H1 (cell line): ENCODE data around the gene TFF1. TPM values are rescaled to one million over a fixed set of nuclear protein-coding genes. Genes with fewer than 3 reads are reported as not detected.

ENCODE experiments used
- ATF3 ChIP-seq: IDR thresholded peaks from 2 replicates; pipeline ENCODE4 v1.6.1; 2011; ENCODE audit warnings: low read depth, mild to moderate bottlenecking, low read length; ENCODE audit not compliant: insufficient read depth
- BACH1 ChIP-seq: IDR thresholded peaks from 2 replicates; pipeline ENCODE4 v1.6.1; 2012; ENCODE audit warnings: low read length, improper control_type of control experiment
- BRCA1 ChIP-seq: IDR thresholded peaks from 2 replicates; pipeline ENCODE4 v1.6.1; 2012; ENCODE audit warnings: low read depth, low read length, improper control_type of control experiment
- CHD1 ChIP-seq: IDR thresholded peaks from 2 replicates; pipeline ENCODE4 v1.6.1; 2012; ENCODE audit warnings: low read depth, low read length, improper control_type of control experiment
- CREB1 ChIP-seq: IDR thresholded peaks from 2 replicates; pipeline ENCODE4 v1.6.1; 2012; ENCODE audit warnings: inconsistent platforms
- CTCF ChIP-seq, 3 experiments: IDR thresholded peaks; 1 replicate in 2 of 3; 2 replicates in 1 of 3; pipeline versions ENCODE4 v1.5.1 to v1.6.1; 2011; ENCODE audit warnings: low read length in 3 of 3, mild to moderate bottlenecking in 3 of 3, inconsistent platforms in 2 of 3, low read depth in 1 of 3, moderate library complexity in 1 of 3; ENCODE audit not compliant: insufficient read depth in 1 of 3; ENCODE audit errors: control extremely low read depth in 1 of 3
- EGR1 ChIP-seq: IDR thresholded peaks from 2 replicates; pipeline ENCODE4 v1.6.1; 2011; ENCODE audit warnings: low read depth, low read length, borderline replicate concordance
- EP300 ChIP-seq, 2 experiments: IDR thresholded peaks; 1 replicate in 1 of 2; 2 replicates in 1 of 2; pipeline ENCODE4 v1.6.1; 2011 to 2012; ENCODE audit warnings: low read depth in 2 of 2, low read length in 2 of 2, mild to moderate bottlenecking in 2 of 2, borderline replicate concordance in 1 of 2, inconsistent platforms in 1 of 2, moderate library complexity in 1 of 2
- GABPA ChIP-seq: IDR thresholded peaks from 2 replicates; pipeline ENCODE4 v1.6.1; 2011; ENCODE audit warnings: mild to moderate bottlenecking, low read length, moderate library complexity, borderline replicate concordance; ENCODE audit not compliant: insufficient read depth
- PHF8 ChIP-seq: fragments of 200-600 bp; sonication (generic); conservative IDR thresholded peaks from 2 replicates; pipeline ENCODE4 v1.7.1; 2012; ENCODE audit warnings: low read depth, mild to moderate bottlenecking, inconsistent platforms, low read length, moderate library complexity
- RXRA ChIP-seq: IDR thresholded peaks from 2 replicates; pipeline ENCODE4 v1.6.1; 2011; ENCODE audit warnings: low read depth, mild to moderate bottlenecking, low read length, moderate library complexity; ENCODE audit not compliant: insufficient read depth
- SAP30 ChIP-seq: fragments of 300-600 bp; sonication (generic); IDR thresholded peaks from 2 replicates; pipeline ENCODE4 v1.7.1; 2012; ENCODE audit warnings: low read length, moderate library complexity, mild to moderate bottlenecking, inconsistent platforms; ENCODE audit not compliant: insufficient read depth, insufficient replicate concordance
- SIN3A ChIP-seq, 2 experiments: IDR thresholded peaks in 1 of 2; conservative IDR thresholded peaks in 1 of 2; 2 replicates each; pipeline ENCODE4 v1.6.1; 2011 to 2012; ENCODE audit warnings: low read length in 2 of 2, improper control_type of control experiment in 1 of 2, low read depth in 1 of 2, mild to moderate bottlenecking in 1 of 2
- TAF1 ChIP-seq: IDR thresholded peaks from 2 replicates; pipeline ENCODE4 v1.6.1; 2011; ENCODE audit warnings: mild to moderate bottlenecking, low read depth, low read length
- TEAD4 ChIP-seq: IDR thresholded peaks from 2 replicates; pipeline ENCODE4 v1.6.1; 2012; ENCODE audit warnings: low read depth, low read length, inconsistent platforms, mixed read lengths
- USF2 ChIP-seq: IDR thresholded peaks from 2 replicates; pipeline ENCODE4 v1.6.1; 2011; ENCODE audit warnings: low read length, improper control_type of control experiment
- polyA plus RNA-seq, 7 experiments: library from polyadenylated mRNA; depleted of rRNA in 3 of 7; stranded (reverse) in 5 of 7; unstranded in 2 of 7; fragments of >200 nt in 5 of 7; fragments of 200-250 nt in 2 of 7; gene quantifications; 1 replicate in 5 of 7; 2 replicates in 1 of 7; 4 replicates in 1 of 7; pipeline versions ENCODE4 v1.2.1 to v1.2.3, GENCODE V29; 2011 to 2013; ENCODE audit warnings: missing spikeins in 2 of 7, mixed read lengths in 2 of 7
- total RNA-seq: library from RNA; stranded (reverse); fragmentation: NEBNext Ultra II Directional; extraction: Animal tissue kit (Norgen Biotek cat#: 25700); gene quantifications from 2 replicates; pipeline ENCODE4 v1.2.1, GENCODE V29; 2021

The TFF1 gene
- total and polyA plus RNA-seq, 2 of the 8 experiments (the other 6 are each of a cell fraction or from before 2014, with no cell fraction given): not detected

GRCh38 chr21:42336054-42336453 lies 30.3 kb downstream of the TFF1 start (continued):
- TF ChIP-seq GABPA (no peak), CHD1 (no peak), CTCF (IDR thresholded peaks at IDR 0.05; ENCODE audit: control extremely low read depth in 1 of 3, insufficient read depth in 1 of 3, low read depth in 1 of 3, low read length in 3 of 3) (no peak), SAP30 (no peak), CREB1 (no peak), PHF8 (no peak), ATF3 (no peak), EP300 (IDR thresholded peaks at IDR 0.05; ENCODE audit: borderline replicate concordance in 1 of 2, low read depth in 2 of 2, low read length in 2 of 2) (no peak), TAF1 (peak; percentile 54; the same call in 1 of the 2 replicates), BRCA1 (no peak), EGR1 (no peak), TEAD4 (peak; percentile 59), SIN3A (conservative IDR thresholded peaks at IDR 0.05 in 1 of 2, IDR thresholded peaks at IDR 0.05 in 1 of 2; ENCODE audit: low read depth in 1 of 2, low read length in 2 of 2) (no peak), RXRA (no peak), BACH1 (no peak), USF2 (no peak)
